NCI-H2029 (cell line): ENCODE data around the gene FXN.

Source experiments
- DNase-seq: peaks from one replicate; lab custom pipeline; 2025; lab: John Stamatoyannopoulos, UW

Gene FXN

GRCh38 chr9:69140123-69140735, 104.7 kb downstream of the FXN start:
- DNase-seq, result no peak

- DNase-seq, result no peak
These were observed 106.3 kb downstream of the FXN start for GRCh38 chr9:69141851-69142250.

- DNase-seq, result no peak
These were observed 107.7 kb downstream of the FXN start for GRCh38 chr9:69143291-69143690.

GRCh38 chr9:69145144-69145715, 109.7 kb downstream of the FXN start:
- no peak for DNase-seq

GRCh38 chr9:69147041-69147834, 111.7 kb downstream of the FXN start:
- DNase-seq, result no peak

- peak; percentile 45 for DNase-seq
These were observed 113.8 kb downstream of the FXN start for GRCh38 chr9:69149321-69149807.
